Suprapubic skin (tissue), 4 donors: ENCODE measurements around the gene TOB2. TPM values are rescaled to one million over a fixed set of nuclear protein-coding genes. Genes with fewer than 3 reads are reported as not detected.
"Not testable (repeated sequence)": the region's sequence is repeated elsewhere in the genome, so short reads cannot be mapped to it uniquely, and the experiment has no call there.

Source experiments
- DNase-seq, 2 donors: peaks; one replicate each; pipeline ENCODE4 v3.0.0-alpha.2; 2019; ENCODE audit warnings: low spot score in 2 of 2
- H3K27ac ChIP-seq: fragments of 200-600 bp; sonication (generic); one replicate; pipeline ENCODE4 v1.5.1; 2019
- H3K27me3 ChIP-seq: fragments of 200-600 bp; sonication (generic); one replicate; pipeline ENCODE4 v1.5.1; 2019
- H3K36me3 ChIP-seq: fragments of 200-600 bp; sonication (generic); one replicate; pipeline ENCODE4 v1.5.1; 2019
- H3K4me1 ChIP-seq: fragments of 200-600 bp; sonication (generic); one replicate; pipeline ENCODE4 v1.5.1; 2019
- H3K4me3 ChIP-seq: fragments of 200-600 bp; sonication (generic); one replicate; pipeline ENCODE4 v1.5.1; 2019; ENCODE audit warnings: mild to moderate bottlenecking
- H3K9me3 ChIP-seq: fragments of 200-600 bp; sonication (generic); one replicate; pipeline ENCODE4 v1.5.1; 2019
- EP300 ChIP-seq: sonication (generic); formaldehyde crosslinking; IDR thresholded peaks from one replicate; pipeline ENCODE4 v1.6.1; 2017; ENCODE audit warnings: antibody characterized with exemption
- POLR2A ChIP-seq, 2 donors: fragments of 450-650 bp; IDR thresholded peaks; one replicate each; pipeline ENCODE4 v1.6.1; 2017; ENCODE audit warnings: antibody characterized with exemption in 2 of 2, mild to moderate bottlenecking in 2 of 2, moderate library complexity in 2 of 2
- POLR2AphosphoS5 ChIP-seq, 3 donors: sonication (generic); formaldehyde crosslinking; IDR thresholded peaks; one replicate each; pipeline ENCODE4 v1.6.1; 2017; ENCODE audit warnings: antibody characterized with exemption in 3 of 3
- WGBS: methylation state at CpG from one replicate; pipeline ENCODE4 v1.1.5; 2018; 5-methylcytosine and 5-hydroxymethylcytosine counted together
- total RNA-seq, 4 donors: library from RNA; depleted of rRNA; stranded (reverse); fragments of >200 nt; gene quantifications; one replicate each; pipeline ENCODE4 v1.1.0, GENCODE V29; 2016
- TF ChIP-seq, protein P1 (sequence below), 2 donors: fragments of 200-600 bp in 1 of 2; fragments of 450-650 bp in 1 of 2; sonication (generic) in 1 of 2; IDR thresholded peaks; one replicate each; pipeline ENCODE4 v1.5.1; 2016 to 2019; ENCODE audit warnings: antibody characterized with exemption in 2 of 2, mild to moderate bottlenecking in 1 of 2, moderate library complexity in 1 of 2

Gene TOB2
- total RNA-seq, 4 donors from 2014 or later: 39.7 to 62.1 (median 58.4) TPM

GRCh38 chr22:41436322-41437113, 10.1 kb downstream of the TOB2 start:
- peaks cover 57% of the 10 kb centered on the region for H3K36me3 ChIP-seq
- 77% methylated on average over 21 of the region's 23 CpGs for WGBS
- H3K27me3 ChIP-seq: no peaks in the 10 kb centered on the region
- H3K9me3 ChIP-seq: no peaks in the 10 kb centered on the region
- peaks cover 33% of the 10 kb centered on the region for H3K4me1 ChIP-seq
- no peak for DNase-seq
- TF ChIP-seq POLR2AphosphoS5 (IDR thresholded peaks at IDR 0.05) (no peak), POLR2A (IDR thresholded peaks at IDR 0.05) (no peak)
- H3K27ac ChIP-seq: no peak overlapping the region
- H3K4me3 ChIP-seq: no peak overlapping the region

- WGBS: 71% methylated on average over 4 of the region's 4 CpGs
- Histone ChIP-seq H3K27ac (no peak overlapping the region), H3K27me3 (no peaks in the 10 kb centered on the region), H3K9me3 (no peaks in the 10 kb centered on the region), H3K36me3 (peaks cover 53% of the 10 kb centered on the region), H3K4me1 (peaks cover 30% of the 10 kb centered on the region), H3K4me3 (no peak overlapping the region)
- no peak for DNase-seq
- TF ChIP-seq POLR2A (IDR thresholded peaks at IDR 0.05): no peak
- no peak for TF ChIP-seq POLR2AphosphoS5 (IDR thresholded peaks at IDR 0.05)
- TF ChIP-seq, protein P1, sequence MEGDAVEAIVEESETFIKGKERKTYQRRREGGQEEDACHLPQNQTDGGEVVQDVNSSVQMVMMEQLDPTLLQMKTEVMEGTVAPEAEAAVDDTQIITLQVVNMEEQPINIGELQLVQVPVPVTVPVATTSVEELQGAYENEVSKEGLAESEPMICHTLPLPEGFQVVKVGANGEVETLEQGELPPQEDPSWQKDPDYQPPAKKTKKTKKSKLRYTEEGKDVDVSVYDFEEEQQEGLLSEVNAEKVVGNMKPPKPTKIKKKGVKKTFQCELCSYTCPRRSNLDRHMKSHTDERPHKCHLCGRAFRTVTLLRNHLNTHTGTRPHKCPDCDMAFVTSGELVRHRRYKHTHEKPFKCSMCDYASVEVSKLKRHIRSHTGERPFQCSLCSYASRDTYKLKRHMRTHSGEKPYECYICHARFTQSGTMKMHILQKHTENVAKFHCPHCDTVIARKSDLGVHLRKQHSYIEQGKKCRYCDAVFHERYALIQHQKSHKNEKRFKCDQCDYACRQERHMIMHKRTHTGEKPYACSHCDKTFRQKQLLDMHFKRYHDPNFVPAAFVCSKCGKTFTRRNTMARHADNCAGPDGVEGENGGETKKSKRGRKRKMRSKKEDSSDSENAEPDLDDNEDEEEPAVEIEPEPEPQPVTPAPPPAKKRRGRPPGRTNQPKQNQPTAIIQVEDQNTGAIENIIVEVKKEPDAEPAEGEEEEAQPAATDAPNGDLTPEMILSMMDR (IDR thresholded peaks at IDR 0.05): no peak
- no peak for TF ChIP-seq EP300
Measured at GRCh38 chr22:41435560-41435959, 11.0 kb downstream of the TOB2 start.

GRCh38 chr22:41434361-41435003, 12.1 kb downstream of the TOB2 start:
- not testable (repeated sequence) for H3K4me3 ChIP-seq, H3K27me3 ChIP-seq, DNase-seq, H3K27ac ChIP-seq, H3K9me3 ChIP-seq
- H3K4me1 ChIP-seq: peaks cover 26% of the 10 kb centered on the region
- peaks cover 52% of the 10 kb centered on the region for H3K36me3 ChIP-seq
- WGBS: 56% methylated on average over 4 of the region's 5 CpGs

DNA sequence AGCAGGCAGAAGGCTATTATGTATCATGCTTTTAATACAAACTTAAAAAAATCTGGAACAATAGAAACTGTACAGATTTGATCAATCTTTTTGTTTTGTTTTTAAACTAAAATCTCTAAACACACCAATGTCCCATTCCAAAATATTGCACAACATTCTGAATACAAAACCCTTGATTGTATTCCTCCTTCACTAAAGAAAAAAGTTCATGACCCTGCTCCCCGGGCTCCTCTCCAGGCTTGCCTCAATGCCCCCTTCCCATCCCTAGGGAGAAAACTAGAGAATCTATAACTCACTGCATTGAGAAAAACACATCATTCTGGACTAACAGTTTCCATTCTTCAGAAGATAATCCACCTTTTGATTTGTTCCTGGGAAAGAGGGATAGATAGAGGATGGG, 13.1 kb downstream of the TOB2 start:
- Histone ChIP-seq H3K4me1 (peaks cover 19% of the 10 kb centered on the region), H3K36me3 (peaks cover 55% of the 10 kb centered on the region)
- WGBS: 72% methylated on average over 1 of the region's 1 CpG
- not testable (repeated sequence) for H3K27me3 ChIP-seq, H3K9me3 ChIP-seq, H3K4me3 ChIP-seq, H3K27ac ChIP-seq, DNase-seq

- peaks cover 19% of the 10 kb centered on the region for H3K4me1 ChIP-seq
- H3K36me3 ChIP-seq: peaks cover 44% of the 10 kb centered on the region
- no peak for DNase-seq
- H3K27me3 ChIP-seq: no peaks in the 10 kb centered on the region
- WGBS: 76% methylated on average over 6 of the region's 6 CpGs
- H3K27ac ChIP-seq: no peak overlapping the region
- TF ChIP-seq, protein P1 (IDR thresholded peaks at IDR 0.05): no peak
- TF ChIP-seq POLR2AphosphoS5 (IDR thresholded peaks at IDR 0.05) (no peak), EP300 (no peak), POLR2A (IDR thresholded peaks at IDR 0.05) (no peak)
- no peak overlapping the region for H3K4me3 ChIP-seq
- no peaks in the 10 kb centered on the region for H3K9me3 ChIP-seq
Measured at GRCh38 chr22:41431656-41432055, 14.9 kb downstream of the TOB2 start.

DNA sequence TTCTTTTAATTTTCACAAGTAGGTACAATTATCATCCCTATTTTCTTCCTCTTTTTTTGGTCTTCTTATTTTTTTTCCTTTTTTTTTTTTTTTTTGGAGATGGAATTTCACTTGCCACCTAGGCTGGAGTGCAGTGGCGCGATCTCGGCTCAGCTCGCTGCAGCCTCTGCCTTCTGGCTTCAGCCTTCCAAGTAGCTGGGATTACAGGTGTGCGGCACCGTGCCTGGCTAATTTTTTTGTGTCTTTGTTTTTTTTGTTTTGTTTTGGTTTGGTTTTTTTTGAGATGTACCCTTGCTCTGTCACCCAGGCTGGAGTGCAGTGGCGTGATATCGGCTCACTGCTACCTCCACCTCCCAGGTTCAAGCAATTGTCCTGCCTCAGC, 16.7 kb downstream of the TOB2 start:
- Histone ChIP-seq H3K9me3 (no peaks in the 10 kb centered on the region), H3K27me3 (no peaks in the 10 kb centered on the region), H3K4me1 (peaks cover 10% of the 10 kb centered on the region), H3K27ac (no peak overlapping the region), H3K4me3 (no peak overlapping the region), H3K36me3 (peaks cover 36% of the 10 kb centered on the region)
- WGBS: 92% methylated on average over 8 of the region's 8 CpGs
- no peak for DNase-seq
- TF ChIP-seq POLR2AphosphoS5 (IDR thresholded peaks at IDR 0.05): no peak
- TF ChIP-seq EP300: no peak
- TF ChIP-seq, protein P1 (IDR thresholded peaks at IDR 0.05): no peak
- TF ChIP-seq POLR2A (IDR thresholded peaks at IDR 0.05): no peak
